NCI-H2107 treated with DMSO at 0.1 percent for 48 hours (cell line): Measurements from ENCODE around the gene FUS.
"Not testable (repeated sequence)": the region's sequence is repeated elsewhere in the genome, so short reads cannot be mapped to it uniquely, and the experiment has no call there.

ENCODE experiments used
- DNase-seq: peaks from one replicate; lab custom pipeline; 2025; ENCODE audit not compliant: unreplicated experiment; lab: John Stamatoyannopoulos, UW

FUS gene

DNA sequence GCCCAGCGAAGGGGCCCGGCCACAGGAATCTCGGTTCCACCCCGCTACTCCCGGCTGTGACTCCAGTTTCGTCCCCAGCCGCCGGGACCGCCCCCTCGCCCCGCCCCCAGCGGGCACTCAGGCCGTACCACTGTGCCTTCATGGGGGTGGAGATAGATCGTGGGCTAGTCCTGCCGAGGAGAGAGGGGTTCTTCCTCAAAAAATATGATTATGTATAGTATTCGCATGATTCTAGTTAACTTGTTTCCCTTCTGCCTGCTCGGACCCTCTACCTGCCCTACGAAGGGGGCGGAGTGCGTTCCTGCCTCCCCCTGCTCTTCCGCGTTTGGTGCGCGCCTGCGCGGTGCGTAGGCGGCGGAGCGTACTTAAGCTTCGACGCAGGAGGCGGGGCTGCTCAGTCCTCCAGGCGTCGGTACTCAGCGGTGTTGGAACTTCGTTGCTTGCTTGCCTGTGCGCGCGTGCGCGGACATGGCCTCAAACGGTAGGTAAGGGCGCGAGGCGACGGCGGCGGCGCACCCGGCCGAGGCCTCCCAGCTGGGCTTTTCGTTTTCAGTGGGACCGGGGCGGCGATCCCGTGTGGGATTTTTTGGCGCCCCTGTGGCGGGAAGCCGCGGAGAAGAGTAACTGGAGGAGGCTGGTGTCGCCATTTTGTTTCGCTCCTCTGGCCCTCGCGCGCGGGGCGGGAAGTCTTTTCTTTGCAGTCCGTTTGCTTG, at the start of gene FUS:
Gene FUS (plus strand): TSS at position 393 of the 713 bp plus-strand sequence. CDS start 76 bp downstream, at position 469.
- DNase-seq, result peak; percentile 75

DNA sequence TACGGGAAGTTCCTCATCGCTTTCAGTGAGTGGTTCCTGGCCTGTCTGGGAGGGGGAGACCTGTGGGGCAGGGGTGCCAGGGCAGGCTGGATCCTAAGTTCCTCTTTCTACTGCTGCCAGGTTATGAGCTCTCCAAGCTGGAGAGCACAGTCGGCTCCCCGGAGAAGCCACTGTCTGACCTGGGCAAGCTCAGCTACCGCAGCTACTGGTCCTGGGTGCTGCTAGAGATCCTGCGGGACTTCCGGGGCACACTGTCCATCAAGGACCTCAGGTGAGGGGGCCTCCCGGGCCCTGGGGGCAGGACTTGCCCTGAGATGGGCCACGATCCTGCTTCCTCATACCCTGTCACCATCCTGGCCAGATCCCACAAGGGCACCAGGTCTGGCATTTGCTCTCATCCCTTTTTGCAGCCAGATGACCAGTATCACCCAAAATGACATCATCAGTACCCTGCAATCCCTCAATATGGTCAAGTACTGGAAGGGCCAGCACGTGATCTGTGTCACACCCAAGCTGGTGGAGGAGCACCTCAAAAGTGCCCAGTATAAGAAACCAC, 49.5 kb upstream of the FUS start:
- DNase-seq, result no peak

DNA sequence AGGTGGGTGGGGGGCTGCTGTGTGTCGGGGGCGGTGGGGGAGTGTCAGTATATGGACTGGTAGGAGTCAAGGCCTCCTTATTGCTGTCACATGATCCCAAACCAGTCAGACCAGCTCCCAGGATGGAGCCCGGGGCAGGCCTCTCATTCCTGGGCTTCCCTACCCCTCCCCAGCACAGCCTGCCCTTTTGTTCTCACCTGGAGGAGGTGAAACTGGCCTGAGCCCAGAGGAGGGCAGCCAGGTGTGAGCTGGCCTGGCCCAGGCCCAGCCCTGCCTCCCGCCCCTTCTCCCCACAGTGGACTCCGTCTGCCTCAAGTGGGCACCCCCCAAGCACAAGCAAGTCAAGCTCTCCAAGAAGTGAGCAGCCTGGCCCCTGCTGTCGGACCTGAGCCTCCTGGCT, 49.0 kb upstream of the FUS start:
- no peak for DNase-seq

DNA sequence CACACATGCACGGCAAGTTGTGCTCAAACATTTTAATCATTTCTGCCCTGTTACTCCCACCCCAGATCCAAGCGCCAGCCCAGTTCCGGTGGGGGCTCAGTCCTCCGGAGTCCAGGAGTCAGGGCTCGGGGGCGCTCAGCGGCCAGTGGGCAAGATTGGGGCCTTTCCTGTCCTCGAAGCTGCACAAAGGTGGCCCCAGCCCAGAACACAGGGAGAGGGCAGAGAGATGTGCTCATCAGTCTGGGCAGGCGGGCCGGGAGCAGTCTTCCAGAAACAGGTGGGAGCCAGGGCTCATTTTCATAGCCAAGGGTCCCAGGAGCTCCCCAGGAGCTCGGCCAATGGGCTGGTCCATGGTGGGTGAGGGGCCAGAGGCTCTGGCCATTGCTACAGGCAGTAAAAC, 48.5 kb upstream of the FUS start:
- no peak for DNase-seq

DNA sequence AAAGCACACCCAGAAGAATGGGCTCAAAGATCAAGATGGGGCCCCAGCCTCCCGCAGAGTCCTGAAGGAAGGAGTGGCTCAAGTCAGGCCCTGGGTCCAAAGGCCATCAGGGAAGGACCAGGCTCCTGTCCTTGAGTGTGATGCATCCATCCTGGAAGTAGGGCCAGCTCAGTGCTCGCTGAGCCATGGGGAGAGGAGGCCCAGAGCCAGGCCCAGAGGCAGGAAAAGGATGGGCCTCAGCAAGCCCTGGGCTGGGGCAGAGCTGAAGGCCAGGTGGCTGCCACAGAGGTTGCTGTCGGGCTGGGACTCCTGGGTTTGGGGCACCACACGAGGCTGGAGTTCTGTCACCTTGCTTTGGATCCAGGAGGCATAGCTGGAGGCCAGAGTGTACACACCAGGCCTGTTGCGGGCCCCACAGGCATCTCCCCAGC, 48.1 kb upstream of the FUS start:
- DNase-seq, result no peak

DNA sequence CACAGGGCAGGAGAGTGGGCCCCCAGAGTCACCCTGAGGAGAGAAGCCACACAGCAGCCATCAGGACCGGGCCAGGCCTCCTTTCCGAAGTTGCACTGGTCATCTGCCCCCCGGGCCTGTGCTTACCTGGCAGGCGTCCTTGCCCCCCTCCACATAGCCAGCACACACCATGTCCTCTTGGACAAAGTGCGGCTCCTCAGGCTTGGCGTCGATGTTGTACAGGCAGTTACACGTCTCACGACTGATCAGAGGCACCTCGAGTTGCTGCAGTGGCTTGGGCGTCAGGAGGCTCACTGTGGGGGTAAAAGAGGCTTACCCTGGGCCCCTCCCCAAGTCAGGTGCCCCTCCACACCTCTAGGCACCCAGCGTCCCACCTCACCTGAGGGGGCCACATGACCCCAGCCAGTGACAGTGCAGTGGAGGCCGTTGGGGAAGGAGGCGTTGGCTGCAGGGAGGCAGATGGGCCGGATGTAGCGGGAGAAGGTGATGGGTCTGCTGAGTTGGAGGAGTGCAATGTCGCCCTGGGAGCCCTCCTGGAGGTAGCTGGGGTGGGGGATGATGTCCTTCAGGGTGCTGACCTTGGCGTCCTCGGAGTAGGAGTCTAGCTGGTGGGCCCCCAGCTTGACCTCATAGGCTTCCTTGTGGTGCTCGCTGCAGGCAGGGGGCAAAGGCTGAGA, 47.5 kb upstream of the FUS start:
- no peak for DNase-seq

DNA sequence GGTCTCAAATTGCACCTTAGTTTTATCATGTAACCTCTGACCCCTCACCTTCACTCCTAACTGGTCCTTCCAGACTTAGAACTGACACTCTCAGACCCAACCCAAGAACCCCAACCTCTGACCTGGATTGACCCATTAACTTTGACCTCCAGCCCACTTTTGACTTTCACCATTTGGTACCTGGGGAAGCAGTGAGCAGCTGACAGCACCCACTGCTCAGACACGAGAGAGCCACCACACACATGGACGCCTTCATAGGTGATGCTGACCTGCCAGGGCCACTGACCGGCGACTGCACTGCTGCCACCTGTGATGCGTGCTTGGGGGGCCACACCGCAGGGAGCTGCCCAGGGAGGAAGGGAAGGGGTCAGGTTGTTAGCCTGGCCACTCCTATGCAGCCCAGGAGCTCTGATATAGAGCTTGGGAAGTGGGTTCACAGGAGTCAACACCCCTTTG, 46.9 kb upstream of the FUS start:
- DNase-seq, result no peak

DNA sequence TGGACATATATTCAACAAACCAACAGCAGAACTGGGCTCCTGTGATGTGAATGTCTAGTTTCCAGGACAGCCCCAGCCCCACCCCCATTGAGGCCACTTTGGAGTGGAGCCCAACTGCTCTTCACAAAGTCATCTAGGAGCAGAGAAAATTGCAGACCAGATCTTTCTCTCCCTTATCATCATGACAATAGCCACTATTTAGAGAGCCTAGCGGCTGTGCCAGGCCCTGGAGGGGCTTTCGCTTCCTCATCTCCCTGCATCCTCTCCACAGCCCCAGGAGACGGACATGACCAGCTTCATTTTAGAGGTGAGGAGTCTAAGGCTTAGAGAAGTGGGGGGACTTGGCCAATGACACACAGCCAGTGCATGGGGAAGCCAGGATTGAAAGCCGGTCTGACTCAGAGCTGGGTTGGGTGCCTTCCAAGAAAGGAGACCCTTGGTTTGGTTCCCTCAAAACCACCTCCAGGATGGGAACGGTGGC, 45.8 kb upstream of the FUS start:
- DNase-seq, result no peak

DNA sequence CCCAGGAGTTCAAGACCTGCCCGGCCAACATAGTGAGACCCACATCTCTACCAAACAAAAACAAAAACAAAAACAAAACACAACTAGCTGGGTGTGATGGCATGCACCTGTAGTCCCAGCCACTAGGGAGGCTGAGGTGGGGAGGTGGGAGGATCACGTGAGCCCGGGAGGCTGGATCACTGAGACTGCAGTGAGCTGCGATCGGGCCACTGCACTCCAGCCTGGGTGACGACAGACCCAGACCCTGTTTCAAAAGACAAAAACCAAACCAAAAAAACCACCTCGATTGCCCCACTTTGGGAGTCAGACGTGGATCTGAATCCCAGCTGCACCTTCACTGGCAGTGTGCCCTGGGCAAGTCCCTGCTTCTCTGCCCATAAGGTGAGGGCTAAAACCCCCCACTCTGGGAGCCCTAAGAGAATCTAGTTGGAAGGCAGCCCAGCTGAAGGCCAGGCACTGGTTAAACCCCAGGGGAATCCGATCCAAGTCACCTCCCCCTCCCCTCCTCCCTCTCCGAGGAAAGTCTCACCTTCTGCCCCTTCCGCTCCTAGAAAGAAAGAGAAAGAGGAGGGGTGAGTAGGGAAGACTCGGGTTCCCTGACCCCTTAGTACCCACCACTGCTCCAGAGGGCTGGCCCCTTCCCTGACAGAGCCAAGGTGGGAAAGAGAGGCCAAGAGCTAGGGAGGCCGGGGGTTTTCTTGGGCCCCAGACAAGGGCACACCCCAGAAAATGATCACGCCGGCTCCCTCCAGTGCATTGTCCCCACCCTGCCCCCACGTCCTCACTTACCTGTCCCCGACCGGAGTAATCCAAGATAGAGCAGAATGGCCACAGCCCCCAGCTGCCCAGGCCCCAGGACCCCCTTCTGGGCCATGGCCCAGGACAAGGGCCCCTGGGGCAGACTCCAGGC, 45.1 kb upstream of the FUS start:
- DNase-seq, result peak; percentile 61

DNA sequence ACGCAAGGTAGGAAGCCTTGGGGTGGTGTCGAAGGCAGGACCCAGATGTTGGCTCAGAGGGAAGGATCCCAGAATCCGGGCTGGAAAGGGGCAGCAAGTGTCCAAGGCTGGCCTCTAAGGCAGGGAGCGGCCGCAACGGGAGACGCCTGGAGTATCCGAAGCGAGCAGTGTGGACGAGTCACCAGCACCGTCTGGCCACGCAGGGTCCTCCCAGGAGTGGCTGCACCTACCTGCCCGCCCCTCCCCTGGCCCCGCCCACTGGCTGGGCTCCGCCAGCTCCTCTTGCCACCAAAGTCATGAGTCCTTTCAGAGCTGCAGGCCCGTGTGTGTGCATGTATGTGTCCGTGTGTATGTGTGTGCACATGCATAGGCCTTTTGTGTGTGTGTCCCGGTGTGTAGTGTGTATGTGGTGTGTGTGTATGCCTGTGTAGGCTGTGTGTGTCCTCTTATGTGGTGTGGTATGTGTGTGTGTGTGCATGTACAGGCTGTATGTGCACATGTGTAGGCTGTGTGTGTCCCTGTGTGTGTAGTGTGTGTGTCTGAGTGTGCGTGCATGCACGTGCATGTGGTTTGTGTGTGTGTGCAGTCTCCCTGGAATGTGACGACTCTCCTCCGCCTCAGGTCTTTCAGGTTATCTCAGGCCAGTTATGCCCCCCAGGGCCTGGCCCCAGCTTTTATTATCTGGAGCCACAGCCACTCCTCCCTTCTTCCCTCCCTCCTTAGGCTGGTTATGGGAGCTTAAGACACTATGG, 44.2 kb upstream of the FUS start, which contains the start of gene PRSS8:
Gene PRSS8 (minus strand): TSS at position 193 of the 752 bp plus-strand sequence. CDS start 229 bp downstream, outside the sequence.
- no peak for DNase-seq

DNA sequence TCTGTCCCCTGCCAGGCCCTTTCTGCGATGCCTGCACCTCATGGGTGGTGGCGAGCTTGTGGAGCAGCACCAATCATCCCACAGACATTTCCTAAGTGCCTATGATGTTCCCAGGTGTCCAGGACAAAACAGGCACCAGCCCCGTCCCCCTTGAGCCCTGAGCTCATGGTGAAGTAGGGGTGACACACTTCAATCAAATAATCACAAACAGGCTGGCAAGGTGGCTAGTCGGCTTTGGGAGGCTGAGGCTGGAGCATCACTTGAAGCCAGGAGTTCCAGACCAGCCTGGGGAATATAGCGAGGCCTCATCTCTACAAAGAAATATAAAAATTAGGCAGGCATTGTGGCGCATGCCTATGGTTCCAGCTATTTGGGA, 43.7 kb upstream of the FUS start:
- no peak for DNase-seq

DNA sequence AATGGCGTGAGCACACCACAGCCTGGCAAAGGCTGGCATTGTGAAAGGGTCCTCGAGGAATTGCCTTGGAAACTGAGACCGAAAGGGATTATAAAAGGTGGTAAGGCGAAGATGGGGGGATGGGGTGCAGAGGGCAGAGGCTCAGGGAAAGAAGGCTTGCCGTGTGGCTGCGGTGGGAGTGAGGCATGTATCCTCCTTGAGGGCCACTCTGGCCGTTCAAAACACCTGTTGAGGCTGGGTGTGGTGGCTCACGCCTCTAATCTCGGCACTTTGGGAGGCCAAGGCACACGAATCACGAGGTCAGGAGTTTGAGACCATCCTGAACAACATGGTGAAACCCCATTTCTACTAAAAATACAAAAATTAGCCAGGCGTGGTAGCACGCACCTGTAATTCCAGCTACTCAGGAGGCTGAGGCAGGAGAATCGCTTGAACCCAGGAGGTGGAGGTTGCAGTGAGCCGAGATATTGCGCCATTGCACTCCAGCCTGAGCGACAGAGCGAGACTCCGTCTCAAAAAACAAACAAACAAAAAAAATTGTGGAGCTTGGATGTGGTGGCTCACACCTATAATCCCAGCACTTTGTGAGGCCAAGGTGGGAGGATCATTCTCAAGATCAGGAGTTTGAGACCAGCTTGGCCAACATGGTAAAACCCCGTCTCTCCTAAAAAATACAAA, 43.0 kb upstream of the FUS start:
- not testable (repeated sequence) for DNase-seq

DNA sequence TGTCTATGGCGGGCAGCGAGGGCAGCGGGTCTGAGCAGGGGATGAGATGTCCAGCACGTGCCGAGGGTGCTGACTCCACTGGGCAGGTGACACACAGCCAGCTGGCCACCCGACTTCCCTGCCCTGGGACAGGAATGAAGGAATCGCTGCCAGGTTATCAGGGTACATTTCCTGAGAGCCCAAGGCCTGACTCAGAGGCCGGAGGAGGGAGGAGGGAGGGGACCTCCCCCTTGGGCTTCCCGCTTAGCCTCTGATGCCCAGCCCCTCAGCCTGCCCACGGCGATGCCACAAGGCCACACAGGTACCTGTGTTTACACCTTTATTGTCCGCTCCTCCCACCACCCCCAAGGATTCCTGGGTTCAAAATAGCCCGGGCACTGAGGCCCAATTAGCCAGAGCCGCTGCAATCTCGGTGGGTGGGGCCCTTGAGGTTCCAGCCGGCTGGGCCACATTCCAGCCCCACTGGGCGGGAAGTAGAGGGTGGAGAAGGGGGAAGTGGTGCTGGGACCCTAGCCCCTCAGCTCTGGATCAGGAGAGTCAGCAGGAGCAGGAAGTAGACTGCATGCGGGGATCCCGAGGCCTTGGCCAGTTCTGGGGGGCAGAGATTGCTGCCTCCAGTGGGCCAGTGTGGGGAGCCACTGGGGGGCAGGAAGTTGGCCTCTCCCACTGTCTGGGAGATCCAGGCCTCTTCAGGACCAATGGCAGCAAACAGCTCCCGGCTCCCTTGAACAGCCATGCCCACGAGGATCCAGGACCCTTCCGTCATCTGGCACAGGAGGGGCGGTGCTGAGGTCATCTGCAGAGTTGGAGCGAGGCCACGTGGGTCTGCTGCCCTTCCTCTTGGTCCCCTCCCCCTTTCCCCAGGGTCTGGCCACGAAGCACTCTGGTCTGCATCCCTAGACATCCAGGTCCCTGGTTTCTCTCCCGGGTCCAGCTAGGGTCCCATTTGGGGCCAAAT, 41.0 kb upstream of the FUS start:
- DNase-seq, result no peak

DNA sequence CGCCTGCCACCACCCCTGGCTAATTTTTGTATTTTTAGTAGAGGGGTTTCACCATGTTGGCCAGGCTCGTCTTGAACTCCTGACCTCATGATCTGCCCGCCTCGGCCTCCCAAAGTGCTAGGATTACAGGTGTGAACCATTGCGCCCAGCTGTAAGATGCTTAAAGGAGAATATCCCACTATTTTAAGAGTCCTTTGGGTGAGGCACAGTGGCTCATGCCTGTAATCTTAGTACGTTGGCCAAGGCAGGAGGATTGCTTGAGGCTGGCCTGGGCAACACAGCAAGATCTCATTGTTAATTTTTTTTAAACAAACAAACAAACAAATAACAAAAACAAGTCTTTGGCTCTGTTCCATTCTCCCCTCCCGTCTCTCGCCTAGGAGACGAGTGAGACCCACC, 38.9 kb upstream of the FUS start:
- DNase-seq, result not testable (repeated sequence)

DNA sequence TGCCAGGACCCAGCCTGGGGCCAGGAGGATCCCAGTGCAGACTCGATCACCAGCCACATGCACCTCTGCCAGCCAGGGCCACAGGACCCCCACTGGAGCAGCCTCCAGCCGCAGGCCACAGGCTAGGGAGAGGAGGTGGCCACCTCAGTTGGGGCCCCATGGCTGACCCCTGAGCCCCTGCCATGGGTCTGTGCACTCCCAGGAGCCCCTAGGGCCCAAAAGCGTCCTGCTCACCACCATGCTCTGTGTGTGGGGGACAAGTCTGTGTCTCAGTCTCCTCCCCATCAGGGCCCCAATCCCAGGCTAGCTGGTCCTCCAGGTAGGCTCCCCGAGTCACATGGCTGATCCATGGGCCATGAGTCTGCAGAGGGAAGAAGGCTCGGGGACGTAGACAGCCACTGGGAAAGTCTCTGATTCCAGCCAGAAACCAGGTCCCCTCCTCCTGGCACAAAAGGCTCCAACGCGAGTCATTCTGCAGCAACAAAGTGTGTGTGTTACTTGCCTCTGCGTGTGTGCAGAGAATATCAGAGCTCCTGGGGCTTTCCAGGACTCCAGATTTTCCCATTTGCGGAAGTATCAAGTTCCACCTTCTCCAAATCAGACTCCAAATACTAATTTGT, 38.3 kb upstream of the FUS start:
- no peak for DNase-seq

DNA sequence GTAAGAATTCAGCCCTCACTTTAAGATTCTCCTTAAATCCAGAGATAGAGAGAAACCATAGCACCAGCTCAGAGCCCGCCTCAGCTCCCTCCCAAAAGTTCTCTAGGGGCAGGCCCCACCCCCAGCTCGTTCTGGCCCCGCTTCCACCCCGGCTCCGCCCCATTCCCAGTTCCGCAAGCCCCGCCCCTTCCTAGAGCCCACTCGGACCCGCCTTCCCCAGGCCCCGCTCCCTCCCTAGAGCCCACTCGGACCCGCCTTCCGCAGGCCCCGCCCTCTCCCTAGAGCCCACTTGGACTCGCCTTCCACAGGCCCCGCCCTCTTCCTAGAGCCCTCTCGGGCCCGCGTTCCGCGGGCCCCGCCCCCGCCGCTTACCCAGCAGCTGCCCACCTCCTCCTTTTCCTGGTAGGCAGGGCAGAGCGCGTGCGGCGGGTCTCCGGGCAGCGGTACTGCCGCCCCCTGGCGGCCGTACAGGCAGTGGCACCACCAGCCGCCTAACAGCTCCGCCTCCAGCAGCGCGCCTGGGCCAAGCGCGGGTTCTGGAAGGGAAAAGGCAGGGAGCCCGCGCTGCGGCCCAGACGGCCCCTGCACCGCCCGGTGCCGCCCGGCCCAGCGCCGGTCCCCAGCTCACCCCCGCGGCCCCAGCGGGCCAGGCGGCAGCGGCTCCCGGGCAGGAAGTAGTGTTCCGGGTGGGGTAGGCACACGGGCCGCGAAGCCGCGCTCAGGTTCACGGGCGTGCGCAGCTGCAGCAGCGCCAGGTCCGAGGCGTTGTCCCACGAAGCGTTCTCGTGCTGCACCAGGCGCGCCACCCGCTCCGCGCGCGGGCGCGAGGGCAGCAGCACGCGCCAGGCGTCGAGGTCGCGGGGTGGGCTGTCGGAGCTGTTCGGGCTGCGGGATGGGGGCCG, 37.6 kb upstream of the FUS start:
- DNase-seq, result peak; percentile 92

DNA sequence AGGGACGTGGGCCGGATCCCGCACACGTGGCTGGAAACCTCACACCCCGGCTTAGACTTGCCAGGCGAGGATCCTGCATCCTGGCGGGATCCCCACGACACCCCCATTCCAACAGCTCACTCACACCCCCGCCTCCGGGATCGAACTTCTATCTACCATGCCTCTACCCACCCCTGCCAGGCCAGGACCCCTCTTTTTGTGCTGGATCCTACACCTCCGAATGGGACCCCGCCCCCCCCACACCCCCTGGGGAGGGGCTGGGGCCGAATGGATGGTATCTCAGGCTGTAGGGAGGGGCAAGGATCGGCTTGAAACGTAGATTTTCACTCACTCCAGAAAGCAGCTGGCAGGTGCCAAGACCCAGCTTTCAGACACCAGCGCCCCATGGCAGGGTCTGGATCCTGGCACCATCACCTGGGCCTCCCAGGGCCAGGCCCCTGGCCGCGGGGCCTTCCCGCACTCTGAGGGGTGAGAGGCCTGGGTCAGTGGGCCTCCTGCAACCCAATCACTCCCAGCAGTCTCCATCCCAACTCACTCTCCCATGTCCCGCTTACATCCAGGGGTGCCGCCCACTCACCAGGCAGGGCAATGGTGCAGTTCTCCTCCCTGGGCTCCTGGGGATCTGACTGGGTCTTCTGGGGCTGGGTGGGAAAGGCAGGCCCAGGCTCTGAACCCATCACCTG, 36.8 kb upstream of the FUS start:
- no peak for DNase-seq
